ENCODE results near the gene FAM131A. TPM values are rescaled to one million over a fixed set of nuclear protein-coding genes. Genes with fewer than 3 reads are reported as not detected.

FAM131A gene
- total and polyA plus RNA-seq, 9 of the 15 experiments (the other 6 are each of a cell fraction or from before 2014, with no cell fraction given) = 0.48 to 11.1 (median 4.3) TPM

DNA sequence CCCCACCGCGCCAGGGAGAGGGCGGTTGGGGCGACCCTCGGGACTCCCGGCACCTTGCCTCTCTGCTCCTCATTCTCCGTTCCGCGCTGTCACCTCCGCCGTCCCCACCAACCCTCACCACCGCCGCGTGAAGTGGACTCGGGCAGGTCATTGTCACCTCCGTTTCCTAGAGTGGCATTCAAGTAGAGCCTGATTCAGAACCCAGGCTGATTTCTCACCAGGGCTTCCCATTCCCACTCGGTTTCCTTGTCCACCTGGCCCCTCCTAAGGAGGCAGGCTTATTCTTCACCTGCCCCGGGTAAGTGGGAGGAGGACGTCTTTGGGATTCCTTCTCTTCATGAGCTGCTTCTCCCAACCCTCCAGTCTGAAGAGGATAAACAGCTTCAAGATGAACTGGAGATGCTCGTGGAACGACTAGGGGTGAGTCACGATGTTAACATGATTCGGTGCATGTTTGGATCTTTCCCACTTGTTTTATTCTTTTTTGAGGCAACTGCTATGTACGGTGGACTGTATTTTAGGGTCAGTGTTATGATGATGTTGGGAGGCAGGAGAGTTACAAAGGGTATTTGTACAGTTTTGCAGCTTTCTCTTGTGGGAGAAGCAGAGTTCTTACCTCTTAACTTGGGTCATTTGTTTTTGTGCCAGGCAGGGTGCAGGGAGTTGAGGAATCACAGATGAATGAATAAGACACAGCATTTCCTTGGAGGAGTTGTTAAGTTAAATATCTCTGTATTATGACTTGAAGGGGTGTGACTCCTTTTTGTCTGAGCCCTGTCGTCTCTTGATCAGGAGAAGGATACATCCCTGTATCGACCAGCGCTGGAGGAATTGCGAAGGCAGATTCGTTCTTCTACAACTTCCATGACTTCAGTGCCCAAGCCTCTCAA, 37.7 kb upstream of the FAM131A start (continued):
- TF ChIP-seq MGA (IDR thresholded peaks at IDR 0.05) (peak; percentile 18; the same call in 1 of the 2 replicates), SAP30 (IDR thresholded peaks at IDR 0.05; ENCODE audit: borderline replicate concordance, insufficient read depth, low read depth, low read length, poor library complexity, severe bottlenecking) (peak; percentile 45), ATF3 (IDR thresholded peaks at IDR 0.05) (peak; percentile 45; the same call in 1 of the 2 replicates), ATF3 (CRISPR knock-in tag; conservative IDR thresholded peaks at IDR 0.05) (no peak)
